Caco-2 (cell line): ENCODE data around the gene MAP1LC3A. TPM values are rescaled to one million over a fixed set of nuclear protein-coding genes. Genes with fewer than 3 reads are reported as not detected.

Experiments used
- BruUV-seq: library from RNA; stranded (reverse); fragments of 400-500 nt; replicated peaks from 2 replicates; lab custom pipeline; 2021; lab: Mats Ljungman, UMichigan
- CTCF ChIA-PET: fragments of 300-600 bp; sonication (Branson Sonifier 250); formaldehyde crosslinking; loops from one replicate; lab custom pipeline; 2022; ENCODE audit warnings: antibody characterized with exemption; lab: Charles Lee
- POLR2A ChIA-PET: fragments of 300-600 bp; sonication (Branson Sonifier 250); formaldehyde crosslinking; loops from one replicate; lab custom pipeline; 2022; ENCODE audit warnings: antibody characterized with exemption; lab: Charles Lee
- DNase-seq, 2 experiments: peaks; one replicate each; pipeline versions ENCODE4 v3.0.0 to v3.0.0-alpha.2; 2020 to 2022
- H3K27me3 ChIP-seq: replicated peaks from 2 replicates; pipeline ENCODE4 v1.6.0; 2011; ENCODE audit warnings: low read length; ENCODE audit not compliant: control insufficient read depth, insufficient read depth
- H3K36me3 ChIP-seq: 2 replicates; pipeline ENCODE4 v1.5.1; 2011; ENCODE audit warnings: low read length; ENCODE audit not compliant: control insufficient read depth, insufficient read depth
- H3K4me1 ChIP-seq: fragments of 250-450 bp; sonication (Bioruptor Pico); 2 replicates; pipeline ENCODE4 v1.5.1; 2020; ENCODE audit warnings: mild to moderate bottlenecking
- H3K4me3 ChIP-seq: 2 replicates; pipeline ENCODE4 v1.5.1; 2011; ENCODE audit warnings: low read depth, mild to moderate bottlenecking, control low read depth, low read length
- H3K9me3 ChIP-seq: fragments of 250-450 bp; sonication (Bioruptor Pico); 2 replicates; pipeline ENCODE4 v1.5.1; 2020; ENCODE audit warnings: mild to moderate bottlenecking, moderate library complexity
- H3K27ac Mint-ChIP-seq: one replicate; pipeline ENCODE4 v1.8.0; 2022; ENCODE audit warnings: mixed read lengths; ENCODE audit not compliant: unreplicated experiment
- H3K27me3 Mint-ChIP-seq: one replicate; pipeline ENCODE4 v1.8.0; 2022; ENCODE audit warnings: mixed read lengths; ENCODE audit not compliant: insufficient read depth, unreplicated experiment
- H3K36me3 Mint-ChIP-seq: one replicate; pipeline ENCODE4 v1.8.0; 2022; ENCODE audit warnings: mild to moderate bottlenecking, mixed read lengths; ENCODE audit not compliant: insufficient read depth, unreplicated experiment
- H3K4me1 Mint-ChIP-seq: one replicate; pipeline ENCODE4 v1.8.0; 2022; ENCODE audit warnings: low read depth, mixed read lengths; ENCODE audit not compliant: unreplicated experiment
- H3K4me3 Mint-ChIP-seq: one replicate; pipeline ENCODE4 v1.8.0; 2022; ENCODE audit warnings: mild to moderate bottlenecking, moderate library complexity, mixed read lengths; ENCODE audit not compliant: unreplicated experiment
- H3K9me3 Mint-ChIP-seq: one replicate; pipeline ENCODE4 v1.8.0; 2022; ENCODE audit warnings: mixed read lengths; ENCODE audit not compliant: unreplicated experiment
- intact Hi-C: fragments of 100-400 bp; cut with micrococcal nuclease; formaldehyde crosslinking; loops from one replicate; pipeline ENCODE4 v1.10.0; 2022; ENCODE audit not compliant: unreplicated experiment
- total RNA-seq: library from RNA; stranded (reverse); gene quantifications from 2 replicates; pipeline ENCODE4 v1.2.3, GENCODE V29; 2022
- TF ChIP-seq, protein P1 (sequence below), 2 experiments: fragments of 200-600 bp in 1 of 2; IDR thresholded peaks; 1 replicate in 1 of 2; 2 replicates in 1 of 2; pipeline versions ENCODE4 v1.5.1 to v1.8.0; 2011 to 2022; ENCODE audit warnings: antibody characterized with exemption in 1 of 2, control low read depth in 1 of 2, inconsistent platforms in 1 of 2, low read depth in 1 of 2, low read length in 1 of 2, mild to moderate bottlenecking in 1 of 2, moderate library complexity in 1 of 2; ENCODE audit not compliant: insufficient read depth in 1 of 2, severe bottlenecking in 1 of 2, unreplicated experiment in 1 of 2

The MAP1LC3A gene
- total RNA-seq, 1 experiment from 2014 or later, result 0.88 TPM

DNA sequence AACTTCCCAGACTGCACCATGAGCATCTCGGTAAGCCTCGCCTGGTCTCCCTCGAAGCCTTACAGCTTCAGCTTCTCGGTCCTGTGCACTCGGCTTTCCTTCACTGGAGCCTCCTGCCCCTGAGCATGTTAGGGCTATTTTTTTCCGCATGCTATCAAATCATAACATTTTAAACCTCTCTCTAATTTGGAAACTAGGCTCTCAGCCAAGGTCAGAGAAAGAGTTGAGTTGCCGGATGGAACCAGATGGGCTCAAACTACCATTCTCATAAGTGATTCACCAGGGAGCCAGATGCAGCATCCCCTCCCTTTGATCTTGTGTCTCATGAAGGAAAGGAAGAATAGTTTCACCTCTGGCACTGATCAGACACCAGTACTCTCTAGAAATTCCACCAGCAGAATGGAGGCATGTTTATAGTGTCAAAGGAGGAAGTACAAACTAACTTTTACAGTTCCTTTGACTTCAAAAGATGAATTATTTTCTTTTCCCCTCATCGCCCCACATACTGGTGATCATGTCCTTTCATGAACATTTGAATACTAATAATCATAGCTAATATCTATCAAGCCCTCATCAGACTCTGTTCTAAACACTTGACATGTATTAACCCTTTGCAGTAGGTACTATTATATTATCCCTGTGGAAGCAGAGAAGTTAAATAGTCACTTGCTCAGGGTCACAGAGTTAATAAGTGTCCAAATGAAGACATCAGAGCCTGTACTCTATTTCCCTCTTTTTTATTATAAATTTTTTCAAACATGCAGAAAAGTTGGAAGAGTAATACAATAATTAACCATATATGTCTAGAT lies 46.7 kb downstream of the MAP1LC3A start:
- no peak for DNase-seq
- H3K27me3 Mint-ChIP-seq, result no peaks in the 10 kb centered on the region
- intact Hi-C loops, result no loop called here

DNA sequence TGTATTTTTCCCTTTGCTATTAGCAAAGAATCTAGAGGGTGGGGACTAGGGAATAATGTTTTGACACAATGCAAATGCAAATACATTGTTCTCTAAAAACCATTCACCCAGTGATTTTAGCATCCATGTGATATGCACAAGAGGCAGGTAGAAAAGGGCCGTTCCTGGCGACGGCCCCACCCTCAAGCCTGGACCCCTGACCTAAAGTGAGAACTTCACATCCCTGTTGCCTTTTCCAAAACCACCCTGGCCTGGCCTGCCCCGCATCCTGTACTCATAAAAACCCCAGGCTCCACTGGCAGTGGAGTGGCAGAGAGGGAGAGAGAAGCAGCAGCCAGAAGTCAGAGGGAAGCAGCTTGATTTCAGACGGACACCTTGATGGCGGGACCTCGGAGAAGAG lies 48.5 kb downstream of the MAP1LC3A start:
- CTCF ChIA-PET, result interaction anchor here (1.2 kb wide), 1 partner anchor 163 kb away, joined by 5 read pairs; no protein-coding TSS in a partner anchor

More for the DNA sequence above, 46.7 kb downstream of the MAP1LC3A start:
- no peak overlapping the region for H3K4me3 Mint-ChIP-seq
- no peaks in the 10 kb centered on the region for H3K4me1 ChIP-seq
- H3K9me3 ChIP-seq, result no peaks in the 10 kb centered on the region
- no peak overlapping the region for H3K4me3 ChIP-seq
- TF ChIP-seq, protein P1, sequence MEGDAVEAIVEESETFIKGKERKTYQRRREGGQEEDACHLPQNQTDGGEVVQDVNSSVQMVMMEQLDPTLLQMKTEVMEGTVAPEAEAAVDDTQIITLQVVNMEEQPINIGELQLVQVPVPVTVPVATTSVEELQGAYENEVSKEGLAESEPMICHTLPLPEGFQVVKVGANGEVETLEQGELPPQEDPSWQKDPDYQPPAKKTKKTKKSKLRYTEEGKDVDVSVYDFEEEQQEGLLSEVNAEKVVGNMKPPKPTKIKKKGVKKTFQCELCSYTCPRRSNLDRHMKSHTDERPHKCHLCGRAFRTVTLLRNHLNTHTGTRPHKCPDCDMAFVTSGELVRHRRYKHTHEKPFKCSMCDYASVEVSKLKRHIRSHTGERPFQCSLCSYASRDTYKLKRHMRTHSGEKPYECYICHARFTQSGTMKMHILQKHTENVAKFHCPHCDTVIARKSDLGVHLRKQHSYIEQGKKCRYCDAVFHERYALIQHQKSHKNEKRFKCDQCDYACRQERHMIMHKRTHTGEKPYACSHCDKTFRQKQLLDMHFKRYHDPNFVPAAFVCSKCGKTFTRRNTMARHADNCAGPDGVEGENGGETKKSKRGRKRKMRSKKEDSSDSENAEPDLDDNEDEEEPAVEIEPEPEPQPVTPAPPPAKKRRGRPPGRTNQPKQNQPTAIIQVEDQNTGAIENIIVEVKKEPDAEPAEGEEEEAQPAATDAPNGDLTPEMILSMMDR (IDR thresholded peaks at IDR 0.05; ENCODE audit: insufficient read depth in 1 of 2, low read depth in 1 of 2, low read length in 1 of 2, severe bottlenecking in 1 of 2, unreplicated experiment in 1 of 2), result no peak
- no peaks in the 10 kb centered on the region for H3K27me3 ChIP-seq
- CTCF ChIA-PET, result no interaction called here
- BruUV-seq, result no TSS peak
- POLR2A ChIA-PET, result no interaction called here
- no peaks in the 10 kb centered on the region for H3K9me3 Mint-ChIP-seq
- H3K36me3 Mint-ChIP-seq, result no peaks in the 10 kb centered on the region
- H3K4me1 Mint-ChIP-seq, result no peaks in the 10 kb centered on the region
- H3K36me3 ChIP-seq, result no peaks in the 10 kb centered on the region
- H3K27ac Mint-ChIP-seq, result no peak overlapping the region

More for the DNA sequence above, 48.5 kb downstream of the MAP1LC3A start:
- intact Hi-C loops, result no loop called here
- no TSS peak for BruUV-seq
- H3K36me3 Mint-ChIP-seq, result peaks cover 5% of the 10 kb centered on the region
- Histone ChIP-seq H3K4me3 (no peak overlapping the region), H3K9me3 (no peaks in the 10 kb centered on the region), H3K4me1 (no peaks in the 10 kb centered on the region), H3K27me3 (no peaks in the 10 kb centered on the region), H3K36me3 (no peaks in the 10 kb centered on the region)
- no peak overlapping the region for H3K4me3 Mint-ChIP-seq
- no peak overlapping the region for H3K27ac Mint-ChIP-seq
- TF ChIP-seq, protein P1 (IDR thresholded peaks at IDR 0.05; ENCODE audit: insufficient read depth in 1 of 2, low read depth in 1 of 2, low read length in 1 of 2, severe bottlenecking in 1 of 2, unreplicated experiment in 1 of 2), result no peak
- POLR2A ChIA-PET, result no interaction called here
- H3K9me3 Mint-ChIP-seq, result no peaks in the 10 kb centered on the region
- no peaks in the 10 kb centered on the region for H3K4me1 Mint-ChIP-seq
- DNase-seq, result no peak
- no peaks in the 10 kb centered on the region for H3K27me3 Mint-ChIP-seq

Other genes starting within 250 kb of the MAP1LC3A start
- 135 and 138 TPM in 2 replicates for gene ITCH, start 195.4 kb upstream of the MAP1LC3A start, total RNA-seq
- gene DYNLRB1, start 42.3 kb upstream of the MAP1LC3A start, total RNA-seq, result 357 and 359 TPM in 2 replicates
- gene PIGU, start 118.4 kb downstream of the MAP1LC3A start, total RNA-seq, result 61.7 and 62.9 TPM in 2 replicates
- gene TP53INP2, start 145.6 kb downstream of the MAP1LC3A start, total RNA-seq, result 26.2 and 29.7 TPM in 2 replicates